ENCODE measurements around the gene PRPSAP1. TPM values are rescaled to one million over a fixed set of nuclear protein-coding genes. Genes with fewer than 3 reads are reported as not detected.
A peak's percentile ranks its signal among the peaks of the same experiment; 100 is the strongest.

PRPSAP1 gene
- total RNA-seq, 1 experiment from 2014 or later = 49.0 TPM

- in situ Hi-C loops (cut with HindIII; ENCODE audit: low pct_unique_long_range_greater_than_20kb, low sequenced_read_pairs) = no loop called here
- no peak for DNase-seq (ENCODE audit: low read depth)
Observed at GRCh38 chr17:76304226-76305134, 49.2 kb downstream of the PRPSAP1 start.

GRCh38 chr17:76297436-76297835, 56.3 kb downstream of the PRPSAP1 start:
- no peak for DNase-seq (ENCODE audit: low read depth)
- in situ Hi-C loops (cut with HindIII; ENCODE audit: low pct_unique_long_range_greater_than_20kb, low sequenced_read_pairs) = no loop called here

- DNase-seq (ENCODE audit: low read depth) = no peak
- in situ Hi-C loops (cut with HindIII; ENCODE audit: low pct_unique_long_range_greater_than_20kb, low sequenced_read_pairs) = no loop called here
Observed at GRCh38 chr17:76296889-76297288, 56.8 kb downstream of the PRPSAP1 start.

GRCh38 chr17:76296186-76296585, 57.5 kb downstream of the PRPSAP1 start:
- DNase-seq (ENCODE audit: low read depth) = no peak
- in situ Hi-C loops (cut with HindIII; ENCODE audit: low pct_unique_long_range_greater_than_20kb, low sequenced_read_pairs) = no loop called here

- DNase-seq (ENCODE audit: low read depth) = no peak
- in situ Hi-C loops (cut with HindIII; ENCODE audit: low pct_unique_long_range_greater_than_20kb, low sequenced_read_pairs) = no loop called here
Observed at GRCh38 chr17:76293106-76293505, 60.6 kb downstream of the PRPSAP1 start.

- no peak for DNase-seq (ENCODE audit: low read depth)
- in situ Hi-C loops (cut with HindIII; ENCODE audit: low pct_unique_long_range_greater_than_20kb, low sequenced_read_pairs) = no loop called here
Observed at GRCh38 chr17:76292567-76292966, 61.1 kb downstream of the PRPSAP1 start.

- in situ Hi-C loops (cut with HindIII; ENCODE audit: low pct_unique_long_range_greater_than_20kb, low sequenced_read_pairs) = no loop called here
- no peak for DNase-seq (ENCODE audit: low read depth)
Observed at GRCh38 chr17:76281573-76282371, 71.9 kb downstream of the PRPSAP1 start.

- in situ Hi-C loops (cut with HindIII; ENCODE audit: low pct_unique_long_range_greater_than_20kb, low sequenced_read_pairs) = no loop called here
- DNase-seq (ENCODE audit: low read depth) = no peak
Observed at GRCh38 chr17:76280650-76281049, 73.1 kb downstream of the PRPSAP1 start.

GRCh38 chr17:76279742-76280287, 73.9 kb downstream of the PRPSAP1 start:
- no peak for DNase-seq (ENCODE audit: low read depth)
- in situ Hi-C loops (cut with HindIII; ENCODE audit: low pct_unique_long_range_greater_than_20kb, low sequenced_read_pairs) = no loop called here

- in situ Hi-C loops (cut with HindIII; ENCODE audit: low pct_unique_long_range_greater_than_20kb, low sequenced_read_pairs) = no loop called here
- DNase-seq (ENCODE audit: low read depth) = peak; percentile 68
Observed at GRCh38 chr17:76278952-76279741, 74.6 kb downstream of the PRPSAP1 start.

GRCh38 chr17:76278268-76278908, 75.3 kb downstream of the PRPSAP1 start:
- DNase-seq (ENCODE audit: low read depth) = no peak
- in situ Hi-C loops (cut with HindIII; ENCODE audit: low pct_unique_long_range_greater_than_20kb, low sequenced_read_pairs) = no loop called here

- in situ Hi-C loops (cut with HindIII; ENCODE audit: low pct_unique_long_range_greater_than_20kb, low sequenced_read_pairs) = no loop called here
- DNase-seq (ENCODE audit: low read depth) = no peak
Observed at GRCh38 chr17:76277300-76278267, 76.1 kb downstream of the PRPSAP1 start.

- no peak for DNase-seq (ENCODE audit: low read depth)
- in situ Hi-C loops (cut with HindIII; ENCODE audit: low pct_unique_long_range_greater_than_20kb, low sequenced_read_pairs) = no loop called here
Observed at GRCh38 chr17:76276461-76277299, 77.0 kb downstream of the PRPSAP1 start.

GRCh38 chr17:76276069-76276431, 77.7 kb downstream of the PRPSAP1 start:
- in situ Hi-C loops (cut with HindIII; ENCODE audit: low pct_unique_long_range_greater_than_20kb, low sequenced_read_pairs) = no loop called here
- DNase-seq (ENCODE audit: low read depth) = no peak

- DNase-seq (ENCODE audit: low read depth) = no peak
- in situ Hi-C loops (cut with HindIII; ENCODE audit: low pct_unique_long_range_greater_than_20kb, low sequenced_read_pairs) = no loop called here
Observed at GRCh38 chr17:76275382-76276068, 78.2 kb downstream of the PRPSAP1 start.
